Testis (tissue), 3 donors: ENCODE data around the gene NKX6-2. TPM values are rescaled to one million over a fixed set of nuclear protein-coding genes. Genes with fewer than 3 reads are reported as not detected.

ENCODE experiments used
- DNase-seq: peaks from one replicate; pipeline ENCODE4 v3.0.0-alpha.2; 2019
- H3K27ac ChIP-seq, 2 donors: fragments of 200-600 bp; sonication (generic); one replicate each; pipeline ENCODE4 v1.5.1; 2019
- H3K27me3 ChIP-seq: fragments of 200-600 bp; sonication (generic); one replicate; pipeline ENCODE4 v1.5.1; 2019
- H3K36me3 ChIP-seq: fragments of 200-600 bp; sonication (generic); one replicate; pipeline ENCODE4 v1.5.1; 2017; ENCODE audit warnings: low read depth; ENCODE audit errors: missing control alignments
- H3K4me1 ChIP-seq: fragments of 200-600 bp; sonication (generic); one replicate; pipeline ENCODE4 v1.5.1; 2019
- H3K4me3 ChIP-seq, 2 donors: fragments of 200-600 bp; sonication (generic); one replicate each; pipeline ENCODE4 v1.5.1; 2017 to 2019
- H3K9me3 ChIP-seq: fragments of 200-600 bp; sonication (generic); one replicate; pipeline ENCODE4 v1.5.1; 2017
- POLR2A ChIP-seq: fragments of 450-650 bp; IDR thresholded peaks from one replicate; pipeline ENCODE4 v1.6.1; 2017; ENCODE audit warnings: antibody characterized with exemption, mild to moderate bottlenecking, moderate library complexity
- WGBS, 2 donors: methylation state at CpG; one replicate each; pipeline ENCODE4 v1.1.5; 2018; 5-methylcytosine and 5-hydroxymethylcytosine counted together
- intact Hi-C: fragments of 100-400 bp; cut with DNase I; formaldehyde crosslinking; loops from one replicate; pipeline ENCODE4 v1.15.1; 2023; ENCODE audit warnings: low total_unique reads
- polyA plus RNA-seq: library from polyadenylated mRNA; stranded (reverse); fragments of 350-450 nt; fragmentation: Illumina TruSeq; extraction: RNeasy Lipid Tissue Mini Kit (QIAGEN cat#74804); gene quantifications from one replicate; pipeline ENCODE4 v1.2.3, GENCODE V29; 2014; ENCODE audit warnings: low read depth, low replicate concordance; ENCODE audit not compliant: insufficient read depth
- total RNA-seq, 2 donors: library from RNA; depleted of rRNA; stranded (reverse); fragments of >200 nt; gene quantifications; one replicate each; pipeline ENCODE4 v1.2.3, GENCODE V29; 2016
- TF ChIP-seq, protein P1 (sequence below), 3 experiments: fragments of 450-650 bp in 2 of 3; fragments of 200-600 bp in 1 of 3; sonication (generic) in 1 of 3; IDR thresholded peaks; one replicate each; pipeline ENCODE4 v1.5.1; 2016 to 2019; ENCODE audit warnings: antibody characterized with exemption in 3 of 3, mild to moderate bottlenecking in 2 of 3, moderate library complexity in 1 of 3

NKX6-2 gene
- total and polyA plus RNA-seq, 3 donors from 2014 or later, result 2.0 to 20.1 (median 8.9) TPM

- H3K27ac ChIP-seq, result no peak overlapping the region
- no peaks in the 10 kb centered on the region for H3K9me3 ChIP-seq
- DNase-seq, result no peak
- intact Hi-C loops, result no loop called here
- no peaks in the 10 kb centered on the region for H3K36me3 ChIP-seq
- TF ChIP-seq POLR2A, result no peak
- TF ChIP-seq, protein P1, sequence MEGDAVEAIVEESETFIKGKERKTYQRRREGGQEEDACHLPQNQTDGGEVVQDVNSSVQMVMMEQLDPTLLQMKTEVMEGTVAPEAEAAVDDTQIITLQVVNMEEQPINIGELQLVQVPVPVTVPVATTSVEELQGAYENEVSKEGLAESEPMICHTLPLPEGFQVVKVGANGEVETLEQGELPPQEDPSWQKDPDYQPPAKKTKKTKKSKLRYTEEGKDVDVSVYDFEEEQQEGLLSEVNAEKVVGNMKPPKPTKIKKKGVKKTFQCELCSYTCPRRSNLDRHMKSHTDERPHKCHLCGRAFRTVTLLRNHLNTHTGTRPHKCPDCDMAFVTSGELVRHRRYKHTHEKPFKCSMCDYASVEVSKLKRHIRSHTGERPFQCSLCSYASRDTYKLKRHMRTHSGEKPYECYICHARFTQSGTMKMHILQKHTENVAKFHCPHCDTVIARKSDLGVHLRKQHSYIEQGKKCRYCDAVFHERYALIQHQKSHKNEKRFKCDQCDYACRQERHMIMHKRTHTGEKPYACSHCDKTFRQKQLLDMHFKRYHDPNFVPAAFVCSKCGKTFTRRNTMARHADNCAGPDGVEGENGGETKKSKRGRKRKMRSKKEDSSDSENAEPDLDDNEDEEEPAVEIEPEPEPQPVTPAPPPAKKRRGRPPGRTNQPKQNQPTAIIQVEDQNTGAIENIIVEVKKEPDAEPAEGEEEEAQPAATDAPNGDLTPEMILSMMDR (IDR thresholded peaks at IDR 0.05), result no peak
- WGBS, 2 donors, result 90 to 96% methylated on average over 16 to 22 of the region's 22 CpGs
- no peaks in the 10 kb centered on the region for H3K4me1 ChIP-seq
- no peak overlapping the region for H3K4me3 ChIP-seq
- H3K27me3 ChIP-seq, result no peaks in the 10 kb centered on the region
These were observed 36.6 kb downstream of the NKX6-2 start for GRCh38 chr10:132749371-132749795.

DNA sequence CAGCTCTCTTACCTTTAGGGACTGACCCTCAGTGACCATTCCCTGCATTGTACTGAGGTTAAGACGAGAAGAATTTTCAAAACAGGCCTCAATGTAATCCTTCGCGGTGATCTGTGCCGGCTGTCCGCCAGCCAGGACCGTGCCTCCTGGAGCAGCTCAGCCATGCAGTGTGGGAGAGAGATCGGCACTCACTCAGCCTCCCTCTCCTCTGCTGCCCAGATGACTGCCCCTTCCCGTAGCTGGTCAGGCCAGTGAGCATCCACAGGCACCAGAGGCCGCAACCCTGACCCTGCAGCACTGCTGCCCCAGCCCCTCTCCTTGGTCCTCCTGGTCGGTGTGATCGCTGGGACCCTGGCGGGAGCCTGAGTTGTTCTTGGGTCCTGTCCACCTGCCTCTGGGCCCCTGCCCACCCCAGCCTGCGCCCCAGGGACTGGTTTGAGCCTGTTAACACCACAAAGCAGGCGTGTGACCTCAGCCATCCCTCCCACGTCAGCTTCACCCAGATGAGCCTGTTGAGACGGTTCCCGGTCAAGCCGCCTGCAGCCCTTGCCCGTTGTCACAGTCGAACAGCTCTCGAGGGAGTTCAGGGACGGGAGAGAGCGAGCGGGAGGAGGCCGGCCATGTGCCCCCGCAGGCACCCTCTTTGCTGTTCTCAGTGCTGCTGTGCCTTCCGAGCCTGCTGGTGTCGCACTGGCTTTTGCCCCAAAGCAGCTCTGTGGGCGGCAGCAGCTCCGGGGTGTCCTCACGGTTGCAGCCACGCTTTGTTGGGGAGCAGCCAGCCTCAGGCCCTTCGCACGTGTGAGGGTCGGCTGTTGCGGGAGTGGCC lies 37.2 kb downstream of the NKX6-2 start:
- H3K27me3 ChIP-seq, result no peaks in the 10 kb centered on the region
- H3K27ac ChIP-seq, result no peak overlapping the region
- intact Hi-C loops, result no loop called here
- no peaks in the 10 kb centered on the region for H3K36me3 ChIP-seq
- no peaks in the 10 kb centered on the region for H3K9me3 ChIP-seq
- no peak for TF ChIP-seq POLR2A
- TF ChIP-seq, protein P1 (IDR thresholded peaks at IDR 0.05), result no peak
- no peak for DNase-seq
- H3K4me3 ChIP-seq, result no peak overlapping the region
- H3K4me1 ChIP-seq, result no peaks in the 10 kb centered on the region
- WGBS, 2 donors, result 92 to 94% methylated on average over 8 to 36 of the region's 36 CpGs

DNA sequence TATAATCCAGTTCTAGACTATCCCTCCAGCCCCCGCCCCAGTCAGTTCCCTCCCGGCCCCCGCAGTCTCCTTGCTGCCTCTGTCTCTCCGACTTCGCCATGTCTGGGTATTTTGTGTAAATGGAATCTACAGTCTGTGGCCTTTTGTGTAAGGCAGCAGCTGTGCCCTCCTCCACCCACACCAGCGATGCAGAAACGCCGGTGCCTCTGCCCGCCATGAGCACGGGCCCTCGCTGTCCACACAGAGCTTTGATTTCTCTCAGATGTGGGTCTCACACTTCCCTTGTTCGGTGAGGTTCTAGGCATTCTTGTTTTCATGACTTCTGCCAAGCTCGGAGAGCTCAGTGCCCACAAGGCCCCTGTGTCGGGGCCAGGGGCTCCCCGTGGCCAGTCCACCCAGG lies 37.8 kb downstream of the NKX6-2 start:
- no peak overlapping the region for H3K4me3 ChIP-seq
- no peaks in the 10 kb centered on the region for H3K36me3 ChIP-seq
- H3K27me3 ChIP-seq, result no peaks in the 10 kb centered on the region
- 94 to 95% methylated on average over 15 of the region's 15 CpGs for WGBS, 2 donors
- H3K9me3 ChIP-seq, result no peaks in the 10 kb centered on the region
- TF ChIP-seq POLR2A, result no peak
- TF ChIP-seq, protein P1 (IDR thresholded peaks at IDR 0.05), result no peak
- DNase-seq, result no peak
- intact Hi-C loops, result no loop called here
- H3K27ac ChIP-seq, result no peak overlapping the region
- no peaks in the 10 kb centered on the region for H3K4me1 ChIP-seq

GRCh38 chr10:132746801-132747625 lies 38.9 kb downstream of the NKX6-2 start:
- intact Hi-C loops, result no loop called here
- Histone ChIP-seq H3K9me3 (no peaks in the 10 kb centered on the region), H3K4me3 (no peak overlapping the region), H3K36me3 (no peaks in the 10 kb centered on the region), H3K27ac (no peak overlapping the region), H3K4me1 (no peaks in the 10 kb centered on the region), H3K27me3 (no peaks in the 10 kb centered on the region)
- WGBS, 2 donors, result 63 to 83% methylated on average over 18 to 29 of the region's 29 CpGs
- DNase-seq, result no peak
- TF ChIP-seq POLR2A, result no peak
- TF ChIP-seq, protein P1 (IDR thresholded peaks at IDR 0.05), result no peak
